ENCODE measurements around the gene RPL31. TPM values are rescaled to one million over a fixed set of nuclear protein-coding genes. Genes with fewer than 3 reads are reported as not detected.
A peak's percentile ranks its signal among the peaks of the same experiment; 100 is the strongest.

Gene RPL31
- polyA plus RNA-seq, 1 of the 3 experiments (the other 2 are of a cell fraction): 4,488 TPM

DNA sequence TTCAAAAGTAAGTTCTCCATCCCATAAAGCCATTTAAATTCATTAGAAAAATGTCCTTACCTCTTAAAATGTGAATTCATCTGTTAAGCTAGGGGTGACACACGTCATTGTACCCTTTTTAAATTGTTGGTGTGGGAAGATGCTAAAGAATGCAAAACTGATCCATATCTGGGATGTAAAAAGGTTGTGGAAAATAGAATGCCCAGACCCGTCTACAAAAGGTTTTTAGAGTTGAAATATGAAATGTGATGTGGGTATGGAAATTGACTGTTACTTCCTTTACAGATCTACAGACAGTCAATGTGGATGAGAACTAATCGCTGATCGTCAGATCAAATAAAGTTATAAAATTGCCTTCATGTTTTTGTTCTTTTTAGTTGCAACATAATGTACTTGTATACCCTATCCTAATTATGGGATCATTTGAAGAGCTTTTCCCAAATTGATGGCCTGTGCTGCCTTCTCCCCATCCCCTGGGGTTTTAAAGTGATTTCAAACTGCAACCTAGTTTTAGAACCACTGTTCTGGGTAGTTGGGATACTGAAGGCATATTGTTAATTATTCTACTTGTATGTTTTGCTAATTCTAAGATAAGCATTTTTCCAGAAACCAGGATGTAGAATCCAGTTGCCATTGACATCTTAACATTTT lies 4.1 kb downstream of the RPL31 start:
- Histone ChIP-seq H4K20me1 (ENCODE audit: insufficient read depth) (peaks cover 45% of the 10 kb centered on the region), H3K9me3 (no peaks in the 10 kb centered on the region), H3K79me2 (ENCODE audit: insufficient read depth) (peaks cover 35% of the 10 kb centered on the region), H3F3A (replicated peaks; ENCODE audit: insufficient read depth) (peaks cover 63% of the 10 kb centered on the region), H2AFZ (ENCODE audit: low read depth) (no peak overlapping the region), H3K27me3 (ENCODE audit: insufficient read depth) (no peaks in the 10 kb centered on the region), H3K27ac (ENCODE audit: low read depth in 2 of 2, low read length in 1 of 2) (peak overlapping the region in 1 of 2 experiments; percentile 14; a peak in 1 of 4 replicates), H3K9ac (no peak overlapping the region), H3K4me2 (peak overlapping the region; percentile 84; the same call in 1 of the 2 replicates), H3K4me1 (ENCODE audit: control insufficient read depth in 1 of 2, insufficient read depth in 2 of 2, low read depth in 1 of 2, low read length in 1 of 2) (peaks cover 11 to 24% of the 10 kb centered on the region in 2 experiments), H3K9me2 (no peaks in the 10 kb centered on the region), H3K4me3 (ENCODE audit: low read depth in 2 of 2, low read length in 1 of 2) (no peak overlapping the region), H3K36me3 (replicated peaks in 1 of 2; ENCODE audit: control insufficient read depth in 1 of 2, insufficient read depth in 2 of 2, low read length in 1 of 2) (peaks cover 61 to 68% of the 10 kb centered on the region in 2 experiments)
- DNase-seq: no peak
- ChIA-PET CTCF (interaction anchor here (0.8 to 10.3 kb wide), 3 partner anchors 30 to 400 kb away, joined by 4 to 57 read pairs (median 6); partner anchors contain the start of gene TBC1D8), POLR2A (interaction anchor here (0.6 kb wide), 1 partner anchor 104 kb away, joined by 3 read pairs; no protein-coding TSS in a partner anchor)
- TF ChIP-seq POLR2AphosphoS5 (IDR thresholded peaks at IDR 0.05; ENCODE audit: low read depth, low read length) (0 out of 2 replicates have a peak, but pooled peaks have one; percentile 26), TAF1 (IDR thresholded peaks at IDR 0.05; ENCODE audit: borderline replicate concordance, low read depth, low read length) (no peak)
- 75% methylated on average over 4 of the region's 4 CpGs for WGBS (ENCODE audit: low lambda C conversion rate)

DNA sequence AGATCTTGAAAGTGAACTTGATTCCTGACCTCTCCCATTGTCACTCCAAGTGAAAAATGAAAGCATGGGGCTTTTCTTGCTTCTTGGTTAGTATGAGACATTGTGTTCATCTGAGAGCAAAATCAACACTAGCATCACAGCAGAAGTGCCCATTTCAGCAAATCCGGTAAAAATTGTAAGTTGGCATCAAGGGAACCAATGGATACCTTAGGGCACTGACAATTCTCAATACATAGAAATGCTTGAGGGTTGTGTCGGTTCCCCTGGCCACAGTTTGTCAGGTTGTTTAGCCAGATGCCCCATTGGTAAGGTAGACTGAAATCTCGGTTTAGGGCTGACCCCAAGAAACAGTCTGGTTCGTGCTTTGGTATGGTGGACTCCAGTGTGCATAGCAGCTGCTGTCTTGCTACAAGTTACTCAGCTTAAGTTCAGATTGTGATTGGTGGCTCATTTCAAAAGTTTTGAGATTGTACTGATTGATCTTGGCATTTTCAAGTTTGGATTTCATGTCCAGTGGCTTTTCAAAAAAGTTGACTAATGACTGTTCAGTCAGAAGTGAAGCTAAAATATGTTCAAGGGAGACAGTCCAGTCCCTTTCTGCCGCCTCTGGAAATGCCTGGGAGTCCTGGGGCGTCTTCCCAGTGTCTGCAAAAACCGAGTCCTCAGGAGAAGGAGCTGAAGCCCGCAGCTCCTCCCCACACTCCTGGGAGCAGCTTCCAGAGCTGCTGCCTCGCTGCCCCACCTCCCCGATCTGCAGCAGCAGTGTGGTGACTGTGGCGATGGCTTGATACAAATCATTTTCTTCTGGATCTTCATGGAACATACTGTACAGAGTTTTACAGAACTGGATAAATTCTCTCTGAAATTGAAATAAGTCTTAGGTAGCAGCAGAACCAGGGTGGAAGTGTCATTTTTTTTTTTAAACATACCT lies 5.6 kb downstream of the RPL31 start:
- Histone ChIP-seq H3K4me1 (ENCODE audit: control insufficient read depth in 1 of 2, insufficient read depth in 2 of 2, low read depth in 1 of 2, low read length in 1 of 2) (peaks cover 8 to 19% of the 10 kb centered on the region in 2 experiments; a peak in 3 of 4 replicates), H3K79me2 (ENCODE audit: insufficient read depth) (peaks cover 29% of the 10 kb centered on the region), H3K9me2 (no peaks in the 10 kb centered on the region), H3K36me3 (replicated peaks in 1 of 2; ENCODE audit: control insufficient read depth in 1 of 2, insufficient read depth in 2 of 2, low read length in 1 of 2) (peaks cover 72 to 74% of the 10 kb centered on the region in 2 experiments), H3K4me3 (ENCODE audit: low read depth in 2 of 2, low read length in 1 of 2) (no peak overlapping the region), H3F3A (replicated peaks; ENCODE audit: insufficient read depth) (peaks cover 70% of the 10 kb centered on the region), H3K9ac (no peak overlapping the region), H2AFZ (ENCODE audit: low read depth) (no peak overlapping the region), H4K20me1 (ENCODE audit: insufficient read depth) (peaks cover 45% of the 10 kb centered on the region), H3K27ac (ENCODE audit: low read depth in 2 of 2, low read length in 1 of 2) (0 out of 4 replicates have a peak overlapping the region, but pooled peaks of 1 of the 2 experiments have one; percentile 10), H3K27me3 (ENCODE audit: insufficient read depth) (no peaks in the 10 kb centered on the region), H3K9me3 (no peaks in the 10 kb centered on the region), H3K4me2 (no peak overlapping the region)
- no peak for DNase-seq
- WGBS (ENCODE audit: low lambda C conversion rate): 83% methylated on average over 9 of the region's 11 CpGs
- TF ChIP-seq POLR2AphosphoS5 (IDR thresholded peaks at IDR 0.05; ENCODE audit: low read depth, low read length) (peak; percentile 48), SIN3A (IDR thresholded peaks at IDR 0.05; ENCODE audit: borderline replicate concordance, low read depth, low read length) (peak; percentile 27; the same call in 1 of the 2 replicates), ELF1 (IDR thresholded peaks at IDR 0.05) (no peak)
- ChIA-PET CTCF (interaction anchor here (1.0 to 10.3 kb wide), 6 partner anchors 144 to 245 kb away, joined by 3 to 57 read pairs (median 8); partner anchors contain the start of genes CNOT11 and TBC1D8), POLR2A (interaction anchor here (1.1 kb wide), 1 partner anchor 144 kb away, joined by 4 read pairs; the partner anchor contains the start of gene TBC1D8)

DNA sequence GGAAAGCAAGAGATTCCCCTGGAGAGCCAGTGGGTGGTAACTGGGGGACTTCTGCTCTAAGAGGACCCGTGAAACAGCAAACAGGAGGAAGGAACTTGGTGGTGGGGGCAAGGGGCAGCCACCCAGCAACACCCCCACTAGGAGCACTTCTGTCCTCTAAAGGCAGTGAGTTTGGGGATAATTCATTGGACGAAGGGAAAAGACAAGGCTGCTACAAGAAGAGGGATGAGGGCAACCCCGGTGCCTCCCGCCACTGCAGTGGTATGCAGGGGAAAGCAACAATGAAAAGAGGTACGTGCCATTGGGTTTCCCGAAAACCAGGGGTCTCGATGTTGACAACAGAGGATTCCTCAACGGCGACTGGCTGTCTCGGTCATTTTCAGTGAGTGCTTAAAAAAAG lies 9.1 kb downstream of the RPL31 start:
- Histone ChIP-seq H3K9me2 (no peaks in the 10 kb centered on the region), H3K79me2 (ENCODE audit: insufficient read depth) (no peaks in the 10 kb centered on the region), H2AFZ (ENCODE audit: low read depth) (no peak overlapping the region), H3K4me3 (ENCODE audit: low read depth in 2 of 2, low read length in 1 of 2) (no peak overlapping the region), H3F3A (replicated peaks; ENCODE audit: insufficient read depth) (peaks cover 57% of the 10 kb centered on the region), H3K9me3 (no peaks in the 10 kb centered on the region), H3K36me3 (replicated peaks in 1 of 2; ENCODE audit: control insufficient read depth in 1 of 2, insufficient read depth in 2 of 2, low read length in 1 of 2) (peaks cover 54 to 62% of the 10 kb centered on the region in 2 experiments), H3K4me2 (no peak overlapping the region), H3K9ac (no peak overlapping the region), H3K27ac (ENCODE audit: low read depth in 2 of 2, low read length in 1 of 2) (peak overlapping the region in 1 of 2 experiments; percentile 12; a peak in 1 of 4 replicates), H4K20me1 (ENCODE audit: insufficient read depth) (peaks cover 18% of the 10 kb centered on the region), H3K27me3 (ENCODE audit: insufficient read depth) (no peaks in the 10 kb centered on the region), H3K4me1 (ENCODE audit: control insufficient read depth in 1 of 2, insufficient read depth in 2 of 2, low read depth in 1 of 2, low read length in 1 of 2) (no peaks in the 10 kb centered on the region; a peak in 2 of 4 replicates)
- WGBS (ENCODE audit: low lambda C conversion rate): 94% methylated on average over 10 of the region's 10 CpGs
- ChIA-PET POLR2A (no interaction called here), CTCF (interaction anchor here (0.8 to 10.3 kb wide), 3 partner anchors 26 to 178 kb away, joined by 3 to 57 read pairs (median 3); partner anchors contain the start of gene TBC1D8)
- DNase-seq: no peak
- TF ChIP-seq RAD21 (IDR thresholded peaks at IDR 0.05; ENCODE audit: low read length) (no peak), CHD2 (IDR thresholded peaks at IDR 0.05; ENCODE audit: low read length, partially characterized antibody) (no peak), RXRA (IDR thresholded peaks at IDR 0.05; ENCODE audit: borderline replicate concordance, low read depth) (no peak), TAF1 (IDR thresholded peaks at IDR 0.05; ENCODE audit: borderline replicate concordance, low read depth, low read length) (no peak), FOSL2 (IDR thresholded peaks at IDR 0.05; ENCODE audit: borderline replicate concordance, low read depth) (no peak)
- TF ChIP-seq, protein P1, sequence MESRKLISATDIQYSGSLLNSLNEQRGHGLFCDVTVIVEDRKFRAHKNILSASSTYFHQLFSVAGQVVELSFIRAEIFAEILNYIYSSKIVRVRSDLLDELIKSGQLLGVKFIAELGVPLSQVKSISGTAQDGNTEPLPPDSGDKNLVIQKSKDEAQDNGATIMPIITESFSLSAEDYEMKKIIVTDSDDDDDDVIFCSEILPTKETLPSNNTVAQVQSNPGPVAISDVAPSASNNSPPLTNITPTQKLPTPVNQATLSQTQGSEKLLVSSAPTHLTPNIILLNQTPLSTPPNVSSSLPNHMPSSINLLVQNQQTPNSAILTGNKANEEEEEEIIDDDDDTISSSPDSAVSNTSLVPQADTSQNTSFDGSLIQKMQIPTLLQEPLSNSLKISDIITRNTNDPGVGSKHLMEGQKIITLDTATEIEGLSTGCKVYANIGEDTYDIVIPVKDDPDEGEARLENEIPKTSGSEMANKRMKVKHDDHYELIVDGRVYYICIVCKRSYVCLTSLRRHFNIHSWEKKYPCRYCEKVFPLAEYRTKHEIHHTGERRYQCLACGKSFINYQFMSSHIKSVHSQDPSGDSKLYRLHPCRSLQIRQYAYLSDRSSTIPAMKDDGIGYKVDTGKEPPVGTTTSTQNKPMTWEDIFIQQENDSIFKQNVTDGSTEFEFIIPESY (IDR thresholded peaks at IDR 0.05; ENCODE audit: borderline replicate concordance, low read depth): no peak
- TF ChIP-seq, protein P2, sequence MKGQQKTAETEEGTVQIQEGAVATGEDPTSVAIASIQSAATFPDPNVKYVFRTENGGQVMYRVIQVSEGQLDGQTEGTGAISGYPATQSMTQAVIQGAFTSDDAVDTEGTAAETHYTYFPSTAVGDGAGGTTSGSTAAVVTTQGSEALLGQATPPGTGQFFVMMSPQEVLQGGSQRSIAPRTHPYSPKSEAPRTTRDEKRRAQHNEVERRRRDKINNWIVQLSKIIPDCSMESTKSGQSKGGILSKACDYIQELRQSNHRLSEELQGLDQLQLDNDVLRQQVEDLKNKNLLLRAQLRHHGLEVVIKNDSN (IDR thresholded peaks at IDR 0.05; ENCODE audit: borderline replicate concordance, low read depth): no peak
- TF ChIP-seq, protein P3, sequence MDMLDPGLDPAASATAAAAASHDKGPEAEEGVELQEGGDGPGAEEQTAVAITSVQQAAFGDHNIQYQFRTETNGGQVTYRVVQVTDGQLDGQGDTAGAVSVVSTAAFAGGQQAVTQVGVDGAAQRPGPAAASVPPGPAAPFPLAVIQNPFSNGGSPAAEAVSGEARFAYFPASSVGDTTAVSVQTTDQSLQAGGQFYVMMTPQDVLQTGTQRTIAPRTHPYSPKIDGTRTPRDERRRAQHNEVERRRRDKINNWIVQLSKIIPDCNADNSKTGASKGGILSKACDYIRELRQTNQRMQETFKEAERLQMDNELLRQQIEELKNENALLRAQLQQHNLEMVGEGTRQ (IDR thresholded peaks at IDR 0.05; ENCODE audit: borderline replicate concordance, low read depth, low read length): no peak
- TF ChIP-seq, protein P4, sequence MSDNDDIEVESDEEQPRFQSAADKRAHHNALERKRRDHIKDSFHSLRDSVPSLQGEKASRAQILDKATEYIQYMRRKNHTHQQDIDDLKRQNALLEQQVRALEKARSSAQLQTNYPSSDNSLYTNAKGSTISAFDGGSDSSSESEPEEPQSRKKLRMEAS (IDR thresholded peaks at IDR 0.05; ENCODE audit: low read depth): no peak

Measured in SK-N-SH (cell line).